Ovary (tissue), 9 donors: Measurements from ENCODE around the gene SHISA8. TPM values are rescaled to one million over a fixed set of nuclear protein-coding genes. Genes with fewer than 3 reads are reported as not detected.

Source experiments
- DNase-seq, 5 donors: peaks; one replicate each; pipeline ENCODE4 v3.0.0-alpha.2; 2019 to 2020
- H3K27ac ChIP-seq, 2 donors: fragments of 200-600 bp; one replicate each; pipeline versions ENCODE4 v1.5.1 to v1.8.0; 2019 to 2022
- H3K27me3 ChIP-seq: fragments of 200-600 bp; one replicate; pipeline ENCODE4 v1.8.0; 2022
- H3K36me3 ChIP-seq: fragments of 200-600 bp; sonication (generic); one replicate; pipeline ENCODE4 v1.5.1; 2019
- H3K4me1 ChIP-seq: one replicate; pipeline ENCODE4 v1.8.1; 2013; ENCODE audit warnings: mild to moderate bottlenecking, moderate library complexity; ENCODE audit not compliant: insufficient read depth
- H3K4me3 ChIP-seq: fragments of 200-600 bp; sonication (generic); one replicate; pipeline ENCODE4 v1.5.1; 2017
- H3K9me3 ChIP-seq, 2 donors: fragments of 200-600 bp in 1 of 2; sonication (generic) in 1 of 2; one replicate each; pipeline versions ENCODE4 v1.5.1 to v1.8.1; 2013 to 2019; ENCODE audit warnings: mild to moderate bottlenecking in 1 of 2, moderate library complexity in 1 of 2
- EP300 ChIP-seq: sonication (generic); formaldehyde crosslinking; IDR thresholded peaks from one replicate; pipeline ENCODE4 v1.6.1; 2017; ENCODE audit warnings: antibody characterized with exemption
- POLR2A ChIP-seq: fragments of 450-650 bp; IDR thresholded peaks from one replicate; pipeline ENCODE4 v1.6.1; 2017; ENCODE audit warnings: antibody characterized with exemption, mild to moderate bottlenecking, moderate library complexity
- WGBS, 3 donors: extraction: QIAGEN DNeasy Blood & Tissue Kit in 1 of 3; methylation state at CpG; one replicate each; pipeline versions ENCODE4 v1.1.5 to v1.1.7; 2013 to 2017; 5-methylcytosine and 5-hydroxymethylcytosine counted together
- intact Hi-C, 4 donors: fragments of 100-400 bp; cut with DNase I; formaldehyde crosslinking; loops; one replicate each; pipeline versions ENCODE4 v1.11.0 to v1.15.1; 2022 to 2023
- polyA plus RNA-seq, 2 donors: library from polyadenylated mRNA; stranded (reverse); fragments of 200-250 nt in 1 of 2; fragments of 350-450 nt in 1 of 2; fragmentation: Illumina TruSeq in 1 of 2; extraction: RNeasy Lipid Tissue Mini Kit (QIAGEN cat#74804) in 1 of 2; gene quantifications; one replicate each; pipeline ENCODE4 v1.2.3, GENCODE V29; 2013 to 2014
- total RNA-seq, 7 donors: library from RNA; depleted of rRNA in 2 of 7; stranded (reverse); fragments of >200 nt in 2 of 7; fragmentation: NEBNext Ultra II Directional in 3 of 7; extraction: Animal tissue kit (Norgen Biotek cat#: 25700) in 3 of 7; gene quantifications; one replicate each; pipeline versions ENCODE4 v1.1.0 to v1.2.4, GENCODE V29; 2016 to 2023
- TF ChIP-seq, protein P1 (sequence below), 3 donors: fragments of 450-650 bp in 2 of 3; fragments of 200-600 bp in 1 of 3; IDR thresholded peaks; one replicate each; pipeline versions ENCODE4 v1.5.1 to v1.8.0; 2016 to 2022; ENCODE audit warnings: antibody characterized with exemption in 3 of 3, mild to moderate bottlenecking in 1 of 3
- donor health status: DM: no; HTN: no; CAD: no; lungs with moderate emphysema.
- donor health status: DM: no; HTN: no; CAD: no.
- donor health status: Bipolar disorder and iron deficiency.
- donor health status: DM: yes; HTN: yes; CAD: no.
- donor health status: DM: no; HTN: no; CAD: no.
- donor health status: DM: yes; HTN: yes; CAD: no.

SHISA8 gene
- total and polyA plus RNA-seq, 9 donors, result 0.46 TPM; not detected in 8

DNA sequence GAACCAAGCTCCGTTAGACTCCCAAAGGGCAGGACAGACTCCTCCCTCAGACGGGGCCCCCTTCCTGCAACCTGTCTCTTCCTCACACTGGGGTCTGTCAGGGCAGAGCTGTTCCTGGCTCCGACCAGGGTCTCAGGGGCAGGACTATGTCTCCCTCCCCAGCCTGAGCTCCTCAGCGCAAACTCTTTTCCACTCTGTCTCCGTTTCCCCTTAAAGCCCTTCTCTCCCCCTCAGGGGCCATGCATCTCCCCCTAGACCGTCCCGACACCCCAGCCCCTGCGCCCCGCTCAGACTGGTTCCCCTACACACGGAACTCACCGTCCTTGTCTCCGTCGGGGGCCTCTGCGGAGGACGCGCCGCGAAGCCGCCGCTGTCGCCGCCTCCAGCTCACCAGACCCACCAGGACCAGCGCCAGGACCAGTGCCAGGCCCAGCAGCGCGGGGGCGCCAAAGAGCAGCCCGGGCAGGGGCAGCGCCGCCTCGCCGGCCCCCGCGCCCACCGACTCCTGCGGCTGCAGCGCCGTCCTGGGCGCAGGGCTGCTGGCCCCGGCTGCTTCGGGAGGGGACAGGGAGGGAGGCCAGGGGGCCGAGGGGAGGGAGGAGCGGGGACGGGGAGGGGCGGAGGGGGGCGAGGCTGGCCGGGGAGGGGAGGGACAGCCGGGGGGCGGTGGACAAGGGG, 11.0 kb upstream of the SHISA8 start:
- no peak overlapping the region for H3K4me3 ChIP-seq
- WGBS, 3 donors, result 4 to 23% (median 5%) methylated on average over 10 to 45 of the region's 48 CpGs
- H3K9me3 ChIP-seq, result no peaks in the 10 kb centered on the region
- no peaks in the 10 kb centered on the region for H3K27me3 ChIP-seq
- intact Hi-C loops, result no loop called here
- peaks cover 3% of the 10 kb centered on the region for H3K4me1 ChIP-seq
- no peak for DNase-seq
- no peaks in the 10 kb centered on the region for H3K36me3 ChIP-seq
- no peak for TF ChIP-seq POLR2A
- TF ChIP-seq, protein P1, sequence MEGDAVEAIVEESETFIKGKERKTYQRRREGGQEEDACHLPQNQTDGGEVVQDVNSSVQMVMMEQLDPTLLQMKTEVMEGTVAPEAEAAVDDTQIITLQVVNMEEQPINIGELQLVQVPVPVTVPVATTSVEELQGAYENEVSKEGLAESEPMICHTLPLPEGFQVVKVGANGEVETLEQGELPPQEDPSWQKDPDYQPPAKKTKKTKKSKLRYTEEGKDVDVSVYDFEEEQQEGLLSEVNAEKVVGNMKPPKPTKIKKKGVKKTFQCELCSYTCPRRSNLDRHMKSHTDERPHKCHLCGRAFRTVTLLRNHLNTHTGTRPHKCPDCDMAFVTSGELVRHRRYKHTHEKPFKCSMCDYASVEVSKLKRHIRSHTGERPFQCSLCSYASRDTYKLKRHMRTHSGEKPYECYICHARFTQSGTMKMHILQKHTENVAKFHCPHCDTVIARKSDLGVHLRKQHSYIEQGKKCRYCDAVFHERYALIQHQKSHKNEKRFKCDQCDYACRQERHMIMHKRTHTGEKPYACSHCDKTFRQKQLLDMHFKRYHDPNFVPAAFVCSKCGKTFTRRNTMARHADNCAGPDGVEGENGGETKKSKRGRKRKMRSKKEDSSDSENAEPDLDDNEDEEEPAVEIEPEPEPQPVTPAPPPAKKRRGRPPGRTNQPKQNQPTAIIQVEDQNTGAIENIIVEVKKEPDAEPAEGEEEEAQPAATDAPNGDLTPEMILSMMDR (IDR thresholded peaks at IDR 0.05), result no peak
- TF ChIP-seq EP300, result no peak
- H3K27ac ChIP-seq, result no peak overlapping the region

DNA sequence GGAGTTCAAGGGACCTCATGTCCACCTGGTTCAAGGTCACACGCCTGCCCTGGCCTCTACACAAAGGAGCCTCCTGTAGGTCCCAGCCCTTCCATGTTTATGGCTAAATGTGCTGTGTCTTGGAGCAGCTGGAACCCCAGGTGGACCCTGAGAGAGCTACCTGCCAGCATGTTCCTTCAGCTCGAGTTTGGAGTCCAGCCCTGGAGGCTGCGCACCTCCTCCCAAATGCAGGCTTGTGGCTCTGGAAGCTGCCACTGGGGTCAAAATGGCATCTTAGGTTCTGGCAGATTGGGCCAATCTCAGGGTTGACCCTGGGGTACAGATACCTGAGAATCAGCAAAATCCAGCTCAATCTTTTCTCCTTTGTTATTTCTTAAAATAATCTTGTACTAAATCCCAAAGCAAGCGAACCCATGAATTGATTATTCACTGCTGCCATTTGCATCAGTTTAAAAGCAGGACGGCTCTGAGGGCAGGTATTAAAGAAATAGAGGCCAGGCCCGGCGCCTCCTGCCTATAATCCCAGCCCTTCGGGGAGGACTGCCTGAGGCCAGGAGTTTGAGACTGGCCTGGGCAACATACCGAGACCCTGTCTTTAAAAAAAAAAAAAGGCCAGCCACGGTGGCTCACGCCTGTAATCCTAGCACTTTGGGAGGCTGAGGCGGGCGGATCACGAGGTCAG, 8.9 kb upstream of the SHISA8 start:
- intact Hi-C loops, result no loop called here
- Histone ChIP-seq H3K36me3 (no peaks in the 10 kb centered on the region), H3K27me3 (no peaks in the 10 kb centered on the region), H3K4me1 (peaks cover 8% of the 10 kb centered on the region), H3K9me3 (no peaks in the 10 kb centered on the region), H3K27ac (no peak overlapping the region), H3K4me3 (no peak overlapping the region)
- 90 to 94% (median 93%) methylated on average over 14 of the region's 14 CpGs for WGBS, 3 donors
- no peak for TF ChIP-seq EP300
- TF ChIP-seq, protein P1 (IDR thresholded peaks at IDR 0.05), result no peak
- TF ChIP-seq POLR2A, result no peak
- DNase-seq, result no peak

DNA sequence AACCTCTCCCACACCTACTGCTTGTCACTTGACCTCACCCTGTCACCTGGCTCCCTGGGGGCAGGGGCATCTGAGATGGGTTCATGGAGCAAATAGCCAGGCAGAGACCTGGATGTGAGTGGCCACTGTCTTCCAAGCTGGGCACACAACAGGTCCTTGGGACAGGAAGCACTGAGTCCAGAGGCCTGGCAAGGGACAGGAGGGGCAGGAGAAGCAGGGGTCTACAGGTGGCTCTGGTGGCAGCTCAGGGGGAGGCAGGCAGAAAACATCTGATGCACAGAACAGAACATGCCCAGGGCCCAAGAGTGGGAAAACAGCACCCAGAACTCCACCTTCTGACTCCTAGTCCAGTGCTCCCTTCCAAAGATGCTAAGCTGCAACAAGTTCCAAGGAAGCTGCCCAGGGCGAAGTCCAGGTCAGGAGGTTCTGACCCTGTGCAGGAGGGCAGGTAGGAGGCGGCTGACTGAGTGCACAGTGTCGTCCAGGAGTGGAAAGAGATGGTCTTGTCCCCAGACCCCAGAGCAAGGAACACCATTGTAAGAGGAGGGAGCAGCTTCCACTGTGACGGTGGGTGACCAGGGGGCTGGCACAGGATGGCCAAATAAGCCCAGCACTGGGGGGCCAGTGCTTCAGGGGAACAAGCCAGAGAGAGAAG, 8.2 kb upstream of the SHISA8 start:
- Histone ChIP-seq H3K27me3 (no peaks in the 10 kb centered on the region), H3K4me3 (no peak overlapping the region), H3K27ac (no peak overlapping the region), H3K9me3 (no peaks in the 10 kb centered on the region), H3K4me1 (peaks cover 8% of the 10 kb centered on the region), H3K36me3 (no peaks in the 10 kb centered on the region)
- 90 to 91% (median 90%) methylated on average over 4 of the region's 4 CpGs for WGBS, 3 donors
- DNase-seq, result no peak
- intact Hi-C loops, result no loop called here
- TF ChIP-seq, protein P1 (IDR thresholded peaks at IDR 0.05), result no peak
- TF ChIP-seq EP300, result no peak
- no peak for TF ChIP-seq POLR2A

DNA sequence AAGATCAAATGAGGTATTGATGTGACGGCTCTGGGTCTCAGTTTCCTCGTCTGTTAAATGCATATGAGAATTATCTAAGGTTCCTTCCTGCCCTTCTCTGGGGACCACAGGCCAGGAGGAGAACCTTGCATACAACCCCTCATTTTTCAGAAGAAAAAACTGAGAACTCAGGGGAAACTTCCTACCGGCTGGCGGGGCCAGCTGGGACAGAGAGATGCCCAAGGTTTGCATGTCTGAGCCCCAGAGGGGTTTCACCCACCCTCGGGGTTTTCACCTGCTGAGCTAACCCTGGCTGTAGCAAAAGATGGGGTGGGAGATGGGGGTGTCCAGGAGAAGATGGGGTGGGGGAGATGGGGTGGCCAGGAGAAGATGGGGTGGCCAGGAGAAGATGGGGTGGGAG, 7.5 kb upstream of the SHISA8 start:
- Histone ChIP-seq H3K27ac (no peak overlapping the region), H3K36me3 (no peaks in the 10 kb centered on the region), H3K4me3 (no peak overlapping the region), H3K27me3 (no peaks in the 10 kb centered on the region), H3K4me1 (peaks cover 8% of the 10 kb centered on the region), H3K9me3 (no peaks in the 10 kb centered on the region)
- WGBS, 3 donors, result 87 to 92% (median 89%) methylated on average over 5 of the region's 5 CpGs
- intact Hi-C loops, result no loop called here
- no peak for DNase-seq
- no peak for TF ChIP-seq EP300
- TF ChIP-seq POLR2A, result no peak
- TF ChIP-seq, protein P1 (IDR thresholded peaks at IDR 0.05), result no peak
